Right cardiac atrium (tissue), 5 donors: ENCODE results near the gene ADAMTSL1. TPM values are rescaled to one million over a fixed set of nuclear protein-coding genes. Genes with fewer than 3 reads are reported as not detected.

Experiments
- ATAC-seq, 2 donors: fragments of 200-7000 bp; cut with Tn5 transposase; one replicate each; pipeline versions ENCODE4 v1.8.0 to v1.9.1; 2020; ENCODE audit warnings: moderate library complexity in 2 of 2, mild to moderate bottlenecking in 1 of 2
- DNase-seq, 3 donors: peaks; one replicate each; pipeline ENCODE4 v3.0.0-alpha.2; 2020
- H3K27ac ChIP-seq: one replicate; pipeline ENCODE4 v1.5.1; 2013; ENCODE audit warnings: mild to moderate bottlenecking, low read length, control low read depth, moderate library complexity
- H3K27me3 ChIP-seq: one replicate; pipeline ENCODE4 v1.6.1; 2013; ENCODE audit not compliant: control insufficient read depth, insufficient read depth
- H3K4me1 ChIP-seq: one replicate; pipeline ENCODE4 v1.6.1; 2013; ENCODE audit warnings: low read length; ENCODE audit not compliant: control insufficient read depth, insufficient read depth
- H3K4me3 ChIP-seq: one replicate; pipeline ENCODE4 v1.5.1; 2013; ENCODE audit warnings: low read length, control low read depth
- H3K9me3 ChIP-seq: one replicate; pipeline ENCODE4 v1.6.1; 2013; ENCODE audit warnings: low read length; ENCODE audit not compliant: control insufficient read depth
- WGBS: extraction: QIAGEN DNeasy Blood & Tissue Kit; methylation state at CpG from one replicate; pipeline ENCODE4 v1.1.7; 2013; 5-methylcytosine and 5-hydroxymethylcytosine counted together
- intact Hi-C, 4 donors: fragments of 100-400 bp; cut with DNase I; formaldehyde crosslinking; loops; one replicate each; pipeline versions ENCODE4 v1.11.0 to v1.14.0; 2022 to 2023
- polyA plus RNA-seq: library from polyadenylated mRNA; stranded (reverse); fragments of 200-250 nt; gene quantifications from one replicate; pipeline ENCODE4 v1.2.3, GENCODE V29; 2013
- total RNA-seq, 4 donors: library from RNA; stranded (reverse); fragmentation: NEBNext Ultra II Directional; extraction: Animal tissue kit (Norgen Biotek cat#: 25700); gene quantifications; one replicate each; pipeline ENCODE4 v1.2.1, GENCODE V29; 2021
- donor health status: healthy with polysubstance abuse.
- donor health status: DM: no; HTN: yes; CAD: no.
- donor health status: DM: no; HTN: no; CAD: no.
- donor health status: DM: no; HTN: yes; CAD: no; lungs with severe emphysema.
- donor health status: DM: yes; HTN: yes; CAD: no.

Gene ADAMTSL1
- total and polyA plus RNA-seq, 5 donors, result 1.2 to 5.0 (median 3.0) TPM

DNA sequence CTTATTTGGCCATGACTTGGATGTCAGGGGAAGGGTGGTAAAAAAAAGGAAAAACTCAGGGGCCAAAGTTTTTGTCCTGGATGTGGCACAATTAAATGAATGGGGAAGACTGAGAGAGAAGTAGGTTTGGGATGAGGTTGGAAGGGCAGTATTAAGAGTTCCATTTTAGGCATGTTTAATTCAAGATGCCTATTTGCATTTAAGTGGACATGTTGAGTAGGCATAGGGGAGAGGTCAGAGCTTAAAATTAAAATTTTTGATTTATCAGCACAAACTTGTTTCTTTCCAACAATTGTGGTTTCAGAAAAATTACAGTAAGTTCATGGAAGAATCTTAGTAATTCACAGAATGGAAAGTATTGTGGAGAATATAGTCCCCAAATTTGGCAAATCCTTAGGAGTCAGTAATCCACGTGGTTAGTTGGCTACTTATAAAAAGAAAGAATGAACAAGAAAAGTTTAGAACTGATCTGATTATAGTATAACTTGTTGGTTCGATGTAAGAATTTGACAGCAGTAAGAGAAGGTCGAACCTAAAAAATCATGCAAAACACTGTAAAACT is 293.1 kb downstream of the ADAMTSL1 start:
- ATAC-seq (no peak), DNase-seq (no peak)
- Histone ChIP-seq H3K4me1 (peaks cover 6% of the 10 kb centered on the region), H3K27ac (no peak overlapping the region), H3K9me3 (no peaks in the 10 kb centered on the region), H3K4me3 (no peak overlapping the region), H3K27me3 (no peaks in the 10 kb centered on the region)
- intact Hi-C loops, result no loop called here
- 90% methylated on average over 3 of the region's 3 CpGs for WGBS

DNA sequence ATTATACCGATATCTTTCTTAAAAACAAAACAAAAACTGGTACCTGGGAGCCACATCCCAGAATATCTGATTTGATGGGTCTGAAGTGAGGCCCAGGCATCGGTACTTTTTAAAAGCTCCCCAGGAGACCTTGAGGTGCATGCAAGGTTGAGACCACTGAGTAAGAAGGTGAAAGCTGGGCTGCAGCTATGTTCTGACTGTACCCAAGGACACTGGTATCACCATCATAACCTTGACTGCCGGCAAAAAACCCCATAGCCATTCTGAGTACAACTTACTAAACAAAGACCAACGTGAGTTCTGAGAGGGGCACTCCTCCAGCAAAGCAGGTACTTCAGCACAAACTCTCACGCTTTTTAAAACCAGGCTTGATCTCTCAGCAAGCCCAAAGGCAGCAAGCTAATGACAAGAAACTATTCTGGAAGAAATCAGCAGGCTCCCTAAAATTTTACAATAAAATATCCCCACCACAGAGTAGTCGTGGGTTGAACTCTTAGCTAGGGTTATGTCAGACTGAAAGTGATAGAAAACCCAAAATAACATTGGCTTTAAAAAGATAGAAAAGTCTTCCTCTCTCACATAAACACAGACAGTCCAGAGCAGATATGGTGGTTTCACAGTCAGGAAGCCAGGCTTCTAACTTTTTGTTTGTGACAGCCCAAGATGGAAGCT is 295.1 kb downstream of the ADAMTSL1 start:
- WGBS, result 93% methylated on average over 6 of the region's 6 CpGs
- intact Hi-C loops, result no loop called here

DNA sequence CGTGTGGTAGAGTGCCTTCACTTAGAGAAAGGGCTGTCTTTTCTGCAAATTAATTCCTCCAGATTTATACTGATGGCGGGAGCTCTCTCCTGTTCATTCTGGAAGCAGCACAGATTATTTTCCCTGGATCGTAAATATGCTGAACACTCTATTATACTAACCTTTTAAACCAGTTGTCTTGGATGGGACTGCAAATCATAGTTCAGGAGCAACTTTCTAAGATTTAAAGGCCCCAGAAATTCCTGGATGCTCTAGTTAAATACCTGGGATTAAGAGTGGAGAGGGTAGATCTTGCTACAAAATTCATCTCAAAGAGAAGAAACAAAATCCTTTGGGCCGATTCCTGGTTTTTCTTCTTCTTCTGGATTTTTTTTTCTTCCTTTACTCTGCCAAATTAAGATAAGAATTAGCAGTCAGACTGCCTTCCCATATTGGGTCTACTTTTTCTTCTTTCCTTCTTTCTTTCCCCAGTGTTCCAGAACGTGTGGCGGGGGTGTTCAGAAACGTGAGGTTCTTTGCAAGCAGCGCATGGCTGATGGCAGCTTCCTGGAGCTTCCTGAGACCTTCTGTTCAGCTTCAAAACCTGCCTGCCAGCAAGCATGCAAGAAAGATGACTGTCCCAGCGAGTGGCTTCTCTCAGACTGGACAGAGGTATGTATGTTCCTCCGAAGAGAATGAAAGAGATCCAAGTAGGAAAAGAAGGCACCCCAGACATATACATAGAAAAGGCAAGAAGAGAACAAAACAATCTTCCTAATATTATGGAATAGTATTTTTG is 296.4 kb downstream of the ADAMTSL1 start:
- intact Hi-C loops, result no loop called here
- ATAC-seq, result no peak
- peaks cover 6% of the 10 kb centered on the region for H3K4me1 ChIP-seq
- no peaks in the 10 kb centered on the region for H3K27me3 ChIP-seq
- 81% methylated on average over 10 of the region's 10 CpGs for WGBS
- H3K27ac ChIP-seq, result no peak overlapping the region
- no peaks in the 10 kb centered on the region for H3K9me3 ChIP-seq
- no peak overlapping the region for H3K4me3 ChIP-seq
- no peak for DNase-seq

More for the DNA sequence above, 295.1 kb downstream of the ADAMTSL1 start:
- no peak overlapping the region for H3K4me3 ChIP-seq
- ATAC-seq (no peak), DNase-seq (no peak)
- H3K27me3 ChIP-seq, result no peaks in the 10 kb centered on the region
- H3K27ac ChIP-seq, result no peak overlapping the region
- peaks cover 6% of the 10 kb centered on the region for H3K4me1 ChIP-seq
- no peaks in the 10 kb centered on the region for H3K9me3 ChIP-seq

DNA sequence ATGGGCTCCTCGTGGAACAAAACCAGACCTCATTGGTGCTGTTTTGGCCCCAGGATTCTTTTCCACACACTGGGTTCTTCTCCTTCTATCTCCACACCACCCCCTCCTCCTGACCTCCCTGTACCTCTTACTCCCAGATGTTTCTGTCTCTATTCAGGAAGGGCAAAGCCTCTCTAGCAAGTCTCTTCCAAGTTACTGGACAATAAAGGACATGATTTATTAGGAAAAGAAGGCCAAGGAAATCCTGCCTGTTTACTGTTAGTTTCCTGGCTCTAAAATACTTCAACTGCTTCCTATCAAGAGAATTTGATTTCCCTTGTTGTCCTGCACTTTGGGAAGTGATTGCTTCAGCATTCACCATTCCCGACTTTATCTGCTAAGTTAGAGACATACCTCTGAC is 297.1 kb downstream of the ADAMTSL1 start:
- no peaks in the 10 kb centered on the region for H3K9me3 ChIP-seq
- intact Hi-C loops, result no loop called here
- no peaks in the 10 kb centered on the region for H3K27me3 ChIP-seq
- peak in 1 of 2 donors; percentile 18 for ATAC-seq
- no peak overlapping the region for H3K27ac ChIP-seq
- H3K4me3 ChIP-seq, result no peak overlapping the region
- no peak for DNase-seq
- H3K4me1 ChIP-seq, result peaks cover 6% of the 10 kb centered on the region
- WGBS, result 43% methylated on average over 2 of the region's 2 CpGs

DNA sequence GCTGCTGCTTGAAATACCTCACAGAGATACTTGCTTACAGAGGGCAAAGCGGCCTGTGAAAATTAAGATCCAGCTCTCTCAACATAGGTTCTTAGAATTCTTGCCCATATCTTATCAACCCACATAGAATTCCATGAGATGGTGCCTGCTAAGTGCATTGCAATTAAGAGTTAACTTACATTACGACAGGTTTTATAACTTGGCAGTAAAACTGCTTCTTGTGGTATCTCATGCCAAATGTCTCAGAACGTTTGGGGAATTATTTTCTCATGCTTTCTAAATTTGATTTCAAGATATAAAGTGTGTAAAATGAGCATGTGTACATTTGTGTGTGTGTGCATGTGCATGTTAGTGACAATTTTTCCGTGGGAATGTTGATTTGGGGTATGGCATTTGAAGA is 297.8 kb downstream of the ADAMTSL1 start:
- no peaks in the 10 kb centered on the region for H3K9me3 ChIP-seq
- no peak for DNase-seq
- no peak overlapping the region for H3K4me3 ChIP-seq
- no peak overlapping the region for H3K27ac ChIP-seq
- no peak for ATAC-seq
- intact Hi-C loops, result no loop called here
- H3K4me1 ChIP-seq, result peaks cover 6% of the 10 kb centered on the region
- H3K27me3 ChIP-seq, result no peaks in the 10 kb centered on the region
- 51% methylated on average over 4 of the region's 4 CpGs for whole genome bisulfite sequencing

DNA sequence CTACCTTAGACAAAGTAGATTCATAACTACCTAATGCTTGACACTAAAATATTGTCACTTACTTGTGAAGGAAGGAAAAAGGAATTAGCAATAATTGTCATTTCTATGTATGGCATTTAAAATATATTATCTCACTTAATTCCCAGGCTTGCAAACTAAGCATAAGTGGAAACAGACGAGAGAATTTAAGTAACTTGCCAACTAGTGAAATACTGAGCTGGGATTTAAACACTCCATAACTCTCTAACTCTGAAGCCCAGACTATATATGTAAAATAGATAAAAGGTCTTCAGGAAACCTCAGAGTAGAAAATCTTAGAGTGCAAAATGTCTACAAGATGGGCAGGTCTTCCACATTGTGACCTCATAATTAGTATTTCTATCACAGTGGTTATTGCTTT is 301.3 kb downstream of the ADAMTSL1 start:
- Histone ChIP-seq H3K27me3 (no peaks in the 10 kb centered on the region), H3K27ac (no peak overlapping the region), H3K4me3 (no peak overlapping the region), H3K4me1 (peaks cover 6% of the 10 kb centered on the region), H3K9me3 (no peaks in the 10 kb centered on the region)
- WGBS, result 94% methylated on average over 1 of the region's 1 CpG
- intact Hi-C loops, result no loop called here
- DNase-seq (no peak), ATAC-seq (no peak)

DNA sequence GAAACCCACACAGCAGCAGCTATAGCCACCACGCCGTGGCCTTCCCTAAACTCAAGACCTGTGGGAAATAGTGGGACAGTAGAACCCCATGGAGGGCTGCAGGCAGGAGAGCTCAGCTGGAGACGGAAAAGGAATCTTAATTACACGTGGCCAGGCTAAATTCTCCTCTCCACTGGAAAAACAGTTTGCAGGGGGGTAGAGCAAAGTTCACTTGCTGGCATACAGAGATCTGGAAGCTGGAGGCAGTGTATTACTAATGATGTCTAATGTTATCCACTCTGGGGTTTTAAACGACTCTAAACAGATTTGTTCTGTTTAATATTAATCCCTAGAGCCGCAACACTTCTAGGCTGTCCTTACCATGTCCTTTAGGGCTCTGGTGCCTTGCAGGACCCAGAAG is 302.0 kb downstream of the ADAMTSL1 start:
- no peak for ATAC-seq
- Histone ChIP-seq H3K4me1 (peaks cover 3% of the 10 kb centered on the region), H3K27me3 (no peaks in the 10 kb centered on the region), H3K27ac (no peak overlapping the region), H3K9me3 (no peaks in the 10 kb centered on the region), H3K4me3 (no peak overlapping the region)
- no peak for DNase-seq
- 79% methylated on average over 6 of the region's 6 CpGs for WGBS
- intact Hi-C loops, result no loop called here

DNA sequence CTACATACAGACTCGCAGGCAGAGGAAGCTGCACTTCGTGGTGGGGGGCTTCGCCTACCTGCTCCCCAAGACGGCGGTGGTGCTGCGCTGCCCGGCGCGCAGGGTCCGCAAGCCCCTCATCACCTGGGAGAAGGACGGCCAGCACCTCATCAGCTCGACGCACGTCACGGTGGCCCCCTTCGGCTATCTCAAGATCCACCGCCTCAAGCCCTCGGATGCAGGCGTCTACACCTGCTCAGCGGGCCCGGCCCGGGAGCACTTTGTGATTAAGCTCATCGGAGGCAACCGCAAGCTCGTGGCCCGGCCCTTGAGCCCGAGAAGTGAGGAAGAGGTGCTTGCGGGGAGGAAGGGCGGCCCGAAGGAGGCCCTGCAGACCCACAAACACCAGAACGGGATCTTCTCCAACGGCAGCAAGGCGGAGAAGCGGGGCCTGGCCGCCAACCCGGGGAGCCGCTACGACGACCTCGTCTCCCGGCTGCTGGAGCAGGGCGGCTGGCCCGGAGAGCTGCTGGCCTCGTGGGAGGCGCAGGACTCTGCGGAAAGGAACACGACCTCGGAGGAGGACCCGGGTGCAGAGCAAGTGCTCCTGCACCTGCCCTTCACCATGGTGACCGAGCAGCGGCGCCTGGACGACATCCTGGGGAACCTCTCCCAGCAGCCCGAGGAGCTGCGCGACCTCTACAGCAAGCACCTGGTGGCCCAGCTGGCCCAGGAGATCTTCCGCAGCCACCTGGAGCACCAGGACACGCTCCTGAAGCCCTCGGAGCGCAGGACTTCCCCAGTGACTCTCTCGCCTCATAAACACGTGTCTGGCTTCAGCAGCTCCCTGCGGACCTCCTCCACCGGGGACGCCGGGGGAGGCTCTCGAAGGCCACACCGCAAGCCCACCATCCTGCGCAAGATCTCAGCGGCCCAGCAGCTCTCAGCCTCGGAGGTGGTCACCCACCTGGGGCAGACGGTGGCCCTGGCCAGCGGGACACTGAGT is 303.2 kb downstream of the ADAMTSL1 start:
- intact Hi-C loops, result no loop called here
- peak in 1 of 2 donors; percentile 35 for ATAC-seq

DNA sequence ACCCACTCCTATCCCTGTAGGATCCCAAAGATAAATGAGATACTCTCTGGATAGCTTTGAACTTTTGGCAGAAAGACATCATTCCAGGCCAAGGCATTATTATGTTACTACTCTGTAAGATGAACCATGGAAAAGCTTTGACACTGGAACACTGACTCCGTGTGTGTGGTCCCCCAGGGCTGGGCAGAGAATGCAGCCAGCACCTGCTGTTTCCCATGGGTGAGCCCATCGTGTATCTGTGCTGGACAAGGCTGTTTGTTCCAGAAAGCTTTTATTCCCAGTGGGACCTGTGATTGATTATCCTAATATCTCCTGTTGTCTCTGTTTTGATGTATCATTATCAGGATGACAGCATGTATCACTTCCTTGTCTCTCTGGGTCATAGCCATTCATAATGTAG is 304.2 kb downstream of the ADAMTSL1 start:
- Histone ChIP-seq H3K9me3 (no peaks in the 10 kb centered on the region), H3K4me3 (no peak overlapping the region), H3K27ac (no peak overlapping the region), H3K27me3 (no peaks in the 10 kb centered on the region), H3K4me1 (no peaks in the 10 kb centered on the region)
- WGBS, result 71% methylated on average over 2 of the region's 2 CpGs
- no peak for DNase-seq
- no peak for ATAC-seq
- intact Hi-C loops, result no loop called here

More for the DNA sequence above, 303.2 kb downstream of the ADAMTSL1 start:
- Histone ChIP-seq H3K9me3 (no peaks in the 10 kb centered on the region), H3K27ac (no peak overlapping the region), H3K4me3 (no peak overlapping the region), H3K27me3 (no peaks in the 10 kb centered on the region), H3K4me1 (no peaks in the 10 kb centered on the region)
- peak in 2 of 3 donors; percentile 40 to 53 for DNase-seq
- 98% methylated on average over 73 of the region's 73 CpGs for WGBS

DNA sequence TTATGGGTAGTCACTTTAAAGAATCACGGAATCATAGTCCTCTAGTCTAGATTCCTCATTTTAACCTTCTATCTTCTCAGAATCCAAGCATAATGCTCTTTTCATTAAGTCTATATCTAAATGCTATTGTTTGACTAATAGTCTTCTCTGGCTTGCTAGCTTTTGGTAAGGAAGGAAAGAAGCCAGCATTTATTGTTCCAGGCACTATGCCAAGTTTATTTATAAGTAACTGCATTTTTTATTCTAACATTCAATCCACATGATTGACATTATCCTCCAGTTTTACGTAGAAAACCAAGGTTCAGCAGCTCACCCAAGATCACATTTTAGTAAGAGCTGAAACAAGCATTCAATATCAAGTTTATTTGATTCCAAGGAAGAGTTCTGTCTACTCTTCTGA is 304.9 kb downstream of the ADAMTSL1 start:
- Histone ChIP-seq H3K4me1 (no peaks in the 10 kb centered on the region), H3K4me3 (no peak overlapping the region), H3K27me3 (no peaks in the 10 kb centered on the region), H3K9me3 (no peaks in the 10 kb centered on the region), H3K27ac (no peak overlapping the region)
- intact Hi-C loops, result no loop called here
- no peak for ATAC-seq
- WGBS, result 61% methylated on average over 2 of the region's 2 CpGs
- DNase-seq, result no peak
